ENCODE measurements around the gene DCAF8.
A peak's percentile ranks its signal among the peaks of the same experiment; 100 is the strongest.

The DCAF8 gene

GRCh38 chr1:160261893-160262794 is at the start of gene DCAF8:
Gene DCAF8, minus strand, starts transcription at chr1:160262549. Its CDS starts 18,541 bp downstream, at chr1:160244008.
- DNase-seq (ENCODE audit: low read depth): peak; percentile 92
- TF ChIP-seq CTCF (IDR thresholded peaks at IDR 0.05; ENCODE audit: low read depth, low read length, missing control alignments): no peak
- H3K4me3 ChIP-seq (ENCODE audit: low read depth, low read length): peak within 1 kb of the TSS; percentile 95

GRCh38 chr1:160309571-160309970 is 47.2 kb upstream of the DCAF8 start:
- TF ChIP-seq CTCF (IDR thresholded peaks at IDR 0.05; ENCODE audit: low read depth, low read length, missing control alignments): no peak
- DNase-seq (ENCODE audit: low read depth): no peak
- no peak overlapping the region for H3K4me3 ChIP-seq (ENCODE audit: low read depth, low read length)

- no peak for DNase-seq (ENCODE audit: low read depth)
- TF ChIP-seq CTCF (IDR thresholded peaks at IDR 0.05; ENCODE audit: low read depth, low read length, missing control alignments): no peak
- no peak overlapping the region for H3K4me3 ChIP-seq (ENCODE audit: low read depth, low read length)
Measured at GRCh38 chr1:160309185-160309557, 46.8 kb upstream of the DCAF8 start.

- no peak for TF ChIP-seq CTCF (IDR thresholded peaks at IDR 0.05; ENCODE audit: low read depth, low read length, missing control alignments)
- no peak overlapping the region for H3K4me3 ChIP-seq (ENCODE audit: low read depth, low read length)
- no peak for DNase-seq (ENCODE audit: low read depth)
Measured at GRCh38 chr1:160308451-160309184, 46.3 kb upstream of the DCAF8 start.

- no peak overlapping the region for H3K4me3 ChIP-seq (ENCODE audit: low read depth, low read length)
- no peak for TF ChIP-seq CTCF (IDR thresholded peaks at IDR 0.05; ENCODE audit: low read depth, low read length, missing control alignments)
- DNase-seq (ENCODE audit: low read depth): no peak
Measured at GRCh38 chr1:160307118-160307791, 44.9 kb upstream of the DCAF8 start.

GRCh38 chr1:160300173-160300572 is 37.8 kb upstream of the DCAF8 start:
- TF ChIP-seq CTCF (IDR thresholded peaks at IDR 0.05; ENCODE audit: low read depth, low read length, missing control alignments): no peak
- H3K4me3 ChIP-seq (ENCODE audit: low read depth, low read length): no peak overlapping the region
- no peak for DNase-seq (ENCODE audit: low read depth)

All from GM12864 (cell line).